Measurements from ENCODE around the gene RPL35A. TPM values are rescaled to one million over a fixed set of nuclear protein-coding genes. Genes with fewer than 3 reads are reported as not detected.

Gene RPL35A
- total and polyA plus RNA-seq, 2 of the 4 experiments (the other 2 are of a cell fraction), result 906 to 1,064 TPM

- CTCF ChIA-PET, result interaction anchor here (0.6 to 2.0 kb wide), 15 partner anchors 9 to 724 kb away, joined by 3 to 17 read pairs (median 4); partner anchors contain the start of gene RPL35A
- Histone ChIP-seq H3K79me1 (ENCODE audit: low read depth in 1 of 2, low read length in 2 of 2) (no peaks in the 10 kb centered on the region), H3K4ac (ENCODE audit: low read depth, low read length) (0 out of 2 replicates have a peak overlapping the region, but pooled peaks have one; percentile 8), H4K5ac (ENCODE audit: low read depth, low read length) (no peak overlapping the region), H3K27me3 (ENCODE audit: control insufficient read depth, insufficient read depth, low read length) (no peaks in the 10 kb centered on the region), H2AK9ac (replicated peaks; ENCODE audit: low read depth, low read length, poor library complexity) (peak overlapping the region; percentile 60), H3K56ac (ENCODE audit: extremely low read depth, insufficient read depth, low read length) (no peak overlapping the region), H2AK5ac (ENCODE audit: low read depth, low read length) (no peak overlapping the region), H4K8ac (ENCODE audit: low read depth in 2 of 2, low read length in 2 of 2) (peak overlapping the region in 1 of 2 experiments; percentile 2; a peak in 1 of 4 replicates), H3K9me1 (ENCODE audit: insufficient read depth, low read length) (no peaks in the 10 kb centered on the region; the same call in 1 of the 2 replicates), H3K27ac (ENCODE audit: insufficient read depth, low read length) (no peak overlapping the region), H3K4me2 (ENCODE audit: low read depth, low read length) (no peak overlapping the region), H2BK15ac (ENCODE audit: low read depth, low read length) (no peak overlapping the region), H3K9me3 (ENCODE audit: control insufficient read depth, insufficient read depth, low read length) (no peaks in the 10 kb centered on the region), H3K4me1 (ENCODE audit: control insufficient read depth, insufficient read depth, low read length) (no peaks in the 10 kb centered on the region), H3K14ac (replicated peaks; ENCODE audit: low read depth, low read length) (no peak overlapping the region), H2AFZ (replicated peaks; ENCODE audit: low read length, poor library complexity) (peak overlapping the region; percentile 55), H3K36me3 (ENCODE audit: control insufficient read depth, insufficient read depth, low read length) (no peaks in the 10 kb centered on the region), H4K91ac (ENCODE audit: insufficient read depth, low read depth, low read length) (no peak overlapping the region), H2BK20ac (ENCODE audit: low read depth, low read length) (no peak overlapping the region), H2BK5ac (ENCODE audit: low read depth, low read length, poor library complexity, severe bottlenecking) (no peak overlapping the region), H3K23ac (ENCODE audit: low read depth, low read length) (no peak overlapping the region), H2BK120ac (ENCODE audit: low read depth, low read length) (no peak overlapping the region), H3K4me3 (ENCODE audit: insufficient read depth, low read depth, low read length) (no peak overlapping the region), H3K9ac (ENCODE audit: low read depth, low read length) (no peak overlapping the region), H3K18ac (ENCODE audit: low read depth, low read length) (no peak overlapping the region), H4K20me1 (ENCODE audit: insufficient read depth, low read length) (no peaks in the 10 kb centered on the region)
- intact Hi-C loops (cut with micrococcal nuclease) (loop anchor here (1.0 to 10.0 kb wide), 2 partner anchors 37 to 179 kb away; no protein-coding TSS in a partner anchor), dilution Hi-C loops (cut with HindIII; ENCODE audit: low sequenced_read_pairs, unreplicated experiment) (no loop called here), in situ Hi-C loops (cut with MboI; ENCODE audit: low sequenced_read_pairs) (loop anchor here (5.0 kb wide), 1 partner anchor 41 kb away; no protein-coding TSS in a partner anchor)
- BruUV-seq (replicated peaks), result no TSS peak
- ATAC-seq (ENCODE audit: low read depth), result peak; percentile 99
- TF ChIP-seq CTCF (conservative IDR thresholded peaks at IDR 0.05; ENCODE audit: low read depth, low read length) (peak; percentile 99), NFE2L2 (IDR thresholded peaks at IDR 0.05; ENCODE audit: low read depth, low read length) (no peak), CEBPB (IDR thresholded peaks at IDR 0.05; ENCODE audit: low read depth, low read length) (no peak), MAZ (IDR thresholded peaks at IDR 0.05; ENCODE audit: borderline replicate concordance, low read depth, low read length) (peak; percentile 30; the same call in 1 of the 2 replicates), BHLHE40 (IDR thresholded peaks at IDR 0.05; ENCODE audit: low read depth, low read length) (peak; percentile 88), RAD21 (IDR thresholded peaks at IDR 0.05; ENCODE audit: low read length) (peak; percentile 97), RFX5 (IDR thresholded peaks at IDR 0.05; ENCODE audit: low read depth, low read length) (no peak), SMC3 (IDR thresholded peaks at IDR 0.05; ENCODE audit: low read depth, low read length) (peak; percentile 74), POLR2A (IDR thresholded peaks at IDR 0.05; ENCODE audit: low read depth, low read length) (no peak), MXI1 (IDR thresholded peaks at IDR 0.05; ENCODE audit: borderline replicate concordance, low read depth, low read length) (0 out of 2 replicates have a peak, but pooled peaks have one; percentile 19), RCOR1 (IDR thresholded peaks at IDR 0.05; ENCODE audit: insufficient replicate concordance, low read length) (peak; percentile 73), FOS (IDR thresholded peaks at IDR 0.05; ENCODE audit: low read depth, low read length) (peak; percentile 41; the same call in 1 of the 2 replicates), MAFK (IDR thresholded peaks at IDR 0.05; ENCODE audit: low read depth, low read length) (peak; percentile 56)
- TF ChIP-seq, protein P1, sequence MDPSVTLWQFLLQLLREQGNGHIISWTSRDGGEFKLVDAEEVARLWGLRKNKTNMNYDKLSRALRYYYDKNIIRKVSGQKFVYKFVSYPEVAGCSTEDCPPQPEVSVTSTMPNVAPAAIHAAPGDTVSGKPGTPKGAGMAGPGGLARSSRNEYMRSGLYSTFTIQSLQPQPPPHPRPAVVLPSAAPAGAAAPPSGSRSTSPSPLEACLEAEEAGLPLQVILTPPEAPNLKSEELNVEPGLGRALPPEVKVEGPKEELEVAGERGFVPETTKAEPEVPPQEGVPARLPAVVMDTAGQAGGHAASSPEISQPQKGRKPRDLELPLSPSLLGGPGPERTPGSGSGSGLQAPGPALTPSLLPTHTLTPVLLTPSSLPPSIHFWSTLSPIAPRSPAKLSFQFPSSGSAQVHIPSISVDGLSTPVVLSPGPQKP (IDR thresholded peaks at IDR 0.05; ENCODE audit: borderline replicate concordance, low read depth, low read length), result no peak
- 0% methylated on average over 2 of the region's 17 CpGs; no CpG with 5 or more reads in 1 of the 2 experiments for WGBS, 2 experiments (ENCODE audit: extremely low coverage in 2 of 2, insufficient read length in 1 of 2)
- POLR2A ChIA-PET (ENCODE audit: unreplicated experiment), result no interaction called here
- DNase-seq, result peak; percentile 98
Observed at GRCh38 chr3:197906023-197906849, 43.8 kb upstream of the RPL35A start.
